ENCODE measurements around the gene GM2A. TPM values are rescaled to one million over a fixed set of nuclear protein-coding genes. Genes with fewer than 3 reads are reported as not detected.

GM2A gene
- total and polyA plus RNA-seq, 2 of the 8 experiments (the other 6 are each of a cell fraction or from before 2014, with no cell fraction given): 18.5 to 32.2 TPM

DNA sequence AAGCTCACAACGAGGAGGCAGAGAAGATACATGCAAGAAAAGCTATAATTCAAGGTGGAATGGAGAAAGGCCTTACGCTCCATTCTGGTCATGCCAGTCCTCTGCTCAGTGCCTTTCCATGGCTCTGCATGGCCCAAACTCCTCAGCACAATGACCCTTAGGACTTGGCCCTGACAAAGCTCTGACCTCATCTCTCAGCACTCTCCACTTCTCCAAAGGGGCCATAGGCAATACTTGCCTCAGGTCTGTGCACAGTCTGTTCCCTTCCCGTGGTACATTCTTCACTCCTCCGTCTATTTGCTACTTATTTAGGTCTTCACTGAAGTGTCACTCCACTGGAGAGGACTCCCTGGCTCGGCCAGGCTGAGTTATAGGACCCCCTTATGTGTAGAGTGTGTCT is 25.9 kb downstream of the GM2A start (continued):
- TF ChIP-seq CHD7 (IDR thresholded peaks at IDR 0.05; ENCODE audit: insufficient replicate concordance, low read length) (no peak), KDM4A (IDR thresholded peaks at IDR 0.05; ENCODE audit: low read depth, low read length, severe bottlenecking) (no peak), SP2 (IDR thresholded peaks at IDR 0.05; ENCODE audit: low read length) (no peak), MAX (IDR thresholded peaks at IDR 0.05) (no peak), CHD1 (IDR thresholded peaks at IDR 0.05; ENCODE audit: low read depth, low read length) (no peak), ATF3 (IDR thresholded peaks at IDR 0.05; ENCODE audit: insufficient read depth, low read depth, low read length) (no peak), E2F6 (IDR thresholded peaks at IDR 0.05) (no peak), SIX5 (IDR thresholded peaks at IDR 0.05; ENCODE audit: low read depth, low read length) (no peak), SUZ12 (IDR thresholded peaks at IDR 0.05; ENCODE audit: low read length) (no peak), NANOG (IDR thresholded peaks at IDR 0.05; ENCODE audit: insufficient read depth, low read depth, low read length, poor library complexity, severe bottlenecking) (no peak), CHD2 (IDR thresholded peaks at IDR 0.05; ENCODE audit: low read length) (no peak)
